Measurements from ENCODE around the gene CD4. TPM values are rescaled to one million over a fixed set of nuclear protein-coding genes. Genes with fewer than 3 reads are reported as not detected.

CD4 gene
- total RNA-seq, 1 experiment from 2014 or later = 0.42 TPM

DNA sequence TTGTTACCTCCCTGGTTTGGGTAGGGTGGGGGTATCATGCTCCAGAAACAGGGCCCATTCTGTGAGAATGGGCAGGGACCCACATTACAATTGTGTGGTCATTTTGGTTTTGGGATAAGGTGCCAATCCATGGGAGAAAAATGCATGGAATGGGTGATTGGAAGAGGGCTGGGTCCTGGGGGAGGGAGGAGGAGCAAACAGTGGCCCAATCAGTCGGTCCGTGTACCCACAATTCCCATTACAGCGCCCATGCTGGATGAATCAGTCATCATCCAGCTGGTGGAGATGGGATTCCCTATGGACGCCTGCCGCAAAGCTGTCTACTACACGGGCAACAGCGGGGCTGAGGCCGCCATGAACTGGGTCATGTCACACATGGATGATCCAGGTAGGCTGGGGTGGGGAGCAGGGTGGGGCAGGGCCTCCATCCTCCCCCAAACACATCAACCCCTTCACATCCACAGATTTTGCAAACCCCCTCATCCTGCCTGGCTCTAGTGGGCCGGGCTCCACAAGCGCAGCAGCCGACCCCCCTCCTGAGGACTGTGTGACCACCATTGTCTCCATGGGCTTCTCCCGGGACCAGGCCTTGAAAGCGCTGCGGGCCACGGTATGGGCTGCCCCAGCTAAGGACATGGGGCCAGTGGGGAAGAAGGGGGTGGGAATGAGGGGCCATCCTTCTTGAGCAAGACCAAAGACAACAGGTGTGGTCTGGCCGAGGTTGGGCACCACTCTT lies 74.4 kb downstream of the CD4 start:
- no peaks in the 10 kb centered on the region for H3K9me2 ChIP-seq (ENCODE audit: insufficient read depth)
- ATAC-seq (no peak), DNase-seq (ENCODE audit: low read depth, low spot score) (no peak)
- H3K4me2 ChIP-seq (ENCODE audit: low read length) = no peak overlapping the region
- H2AFZ ChIP-seq (ENCODE audit: low read depth, low read length, poor library complexity, severe bottlenecking) = no peak overlapping the region
- H3K79me2 ChIP-seq (ENCODE audit: insufficient read depth, low read length) = peaks cover 17% of the 10 kb centered on the region
- POLR2A ChIA-PET = interaction anchor here (1.2 to 10.9 kb wide), 3 partner anchors 11 to 330 kb away, joined by 4 to 186 read pairs (median 9); partner anchors contain the start of genes CDCA3, GAPDH and USP5
- BruUV-seq (replicated peaks) = no TSS peak
- H4K20me1 ChIP-seq (ENCODE audit: insufficient read depth) = peaks cover 1% of the 10 kb centered on the region; the same call in 1 of the 2 replicates
- CTCF ChIA-PET = no interaction called here
- TF ChIP-seq, protein P1, sequence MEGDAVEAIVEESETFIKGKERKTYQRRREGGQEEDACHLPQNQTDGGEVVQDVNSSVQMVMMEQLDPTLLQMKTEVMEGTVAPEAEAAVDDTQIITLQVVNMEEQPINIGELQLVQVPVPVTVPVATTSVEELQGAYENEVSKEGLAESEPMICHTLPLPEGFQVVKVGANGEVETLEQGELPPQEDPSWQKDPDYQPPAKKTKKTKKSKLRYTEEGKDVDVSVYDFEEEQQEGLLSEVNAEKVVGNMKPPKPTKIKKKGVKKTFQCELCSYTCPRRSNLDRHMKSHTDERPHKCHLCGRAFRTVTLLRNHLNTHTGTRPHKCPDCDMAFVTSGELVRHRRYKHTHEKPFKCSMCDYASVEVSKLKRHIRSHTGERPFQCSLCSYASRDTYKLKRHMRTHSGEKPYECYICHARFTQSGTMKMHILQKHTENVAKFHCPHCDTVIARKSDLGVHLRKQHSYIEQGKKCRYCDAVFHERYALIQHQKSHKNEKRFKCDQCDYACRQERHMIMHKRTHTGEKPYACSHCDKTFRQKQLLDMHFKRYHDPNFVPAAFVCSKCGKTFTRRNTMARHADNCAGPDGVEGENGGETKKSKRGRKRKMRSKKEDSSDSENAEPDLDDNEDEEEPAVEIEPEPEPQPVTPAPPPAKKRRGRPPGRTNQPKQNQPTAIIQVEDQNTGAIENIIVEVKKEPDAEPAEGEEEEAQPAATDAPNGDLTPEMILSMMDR (IDR thresholded peaks at IDR 0.05 in 2 of 3, conservative IDR thresholded peaks at IDR 0.05 in 1 of 3; ENCODE audit: borderline replicate concordance in 1 of 3, insufficient read depth in 1 of 3, low read depth in 2 of 3, low read length in 2 of 3) = no peak
- TF ChIP-seq EGR1 (IDR thresholded peaks at IDR 0.05; ENCODE audit: low read depth) = no peak
- TF ChIP-seq SP1 (IDR thresholded peaks at IDR 0.05; ENCODE audit: low read depth) = no peak
- TF ChIP-seq FOSL1 (IDR thresholded peaks at IDR 0.05; ENCODE audit: low read depth) = no peak
- no peak for TF ChIP-seq ZFX (IDR thresholded peaks at IDR 0.05)
- no peak for TF ChIP-seq SRF (IDR thresholded peaks at IDR 0.05; ENCODE audit: low read depth)
- no peak for TF ChIP-seq ZBTB33 (IDR thresholded peaks at IDR 0.05; ENCODE audit: extremely low read depth, insufficient replicate concordance, low read length)
- TF ChIP-seq EZH2 (IDR thresholded peaks at IDR 0.05) = no peak
- TF ChIP-seq ATF3 (IDR thresholded peaks at IDR 0.05) = no peak
- no peak for TF ChIP-seq CBX3 (IDR thresholded peaks at IDR 0.05; ENCODE audit: low read depth)
- TF ChIP-seq TCF7L2 (IDR thresholded peaks at IDR 0.05; ENCODE audit: borderline replicate concordance, extremely low read depth, insufficient read depth, insufficient read length) = no peak
- TF ChIP-seq ZNF274 (IDR thresholded peaks at IDR 0.05; ENCODE audit: low read depth, low read length) = no peak
- TF ChIP-seq, protein P2, sequence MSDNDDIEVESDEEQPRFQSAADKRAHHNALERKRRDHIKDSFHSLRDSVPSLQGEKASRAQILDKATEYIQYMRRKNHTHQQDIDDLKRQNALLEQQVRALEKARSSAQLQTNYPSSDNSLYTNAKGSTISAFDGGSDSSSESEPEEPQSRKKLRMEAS (IDR thresholded peaks at IDR 0.05) = no peak
- TF ChIP-seq, protein P3, sequence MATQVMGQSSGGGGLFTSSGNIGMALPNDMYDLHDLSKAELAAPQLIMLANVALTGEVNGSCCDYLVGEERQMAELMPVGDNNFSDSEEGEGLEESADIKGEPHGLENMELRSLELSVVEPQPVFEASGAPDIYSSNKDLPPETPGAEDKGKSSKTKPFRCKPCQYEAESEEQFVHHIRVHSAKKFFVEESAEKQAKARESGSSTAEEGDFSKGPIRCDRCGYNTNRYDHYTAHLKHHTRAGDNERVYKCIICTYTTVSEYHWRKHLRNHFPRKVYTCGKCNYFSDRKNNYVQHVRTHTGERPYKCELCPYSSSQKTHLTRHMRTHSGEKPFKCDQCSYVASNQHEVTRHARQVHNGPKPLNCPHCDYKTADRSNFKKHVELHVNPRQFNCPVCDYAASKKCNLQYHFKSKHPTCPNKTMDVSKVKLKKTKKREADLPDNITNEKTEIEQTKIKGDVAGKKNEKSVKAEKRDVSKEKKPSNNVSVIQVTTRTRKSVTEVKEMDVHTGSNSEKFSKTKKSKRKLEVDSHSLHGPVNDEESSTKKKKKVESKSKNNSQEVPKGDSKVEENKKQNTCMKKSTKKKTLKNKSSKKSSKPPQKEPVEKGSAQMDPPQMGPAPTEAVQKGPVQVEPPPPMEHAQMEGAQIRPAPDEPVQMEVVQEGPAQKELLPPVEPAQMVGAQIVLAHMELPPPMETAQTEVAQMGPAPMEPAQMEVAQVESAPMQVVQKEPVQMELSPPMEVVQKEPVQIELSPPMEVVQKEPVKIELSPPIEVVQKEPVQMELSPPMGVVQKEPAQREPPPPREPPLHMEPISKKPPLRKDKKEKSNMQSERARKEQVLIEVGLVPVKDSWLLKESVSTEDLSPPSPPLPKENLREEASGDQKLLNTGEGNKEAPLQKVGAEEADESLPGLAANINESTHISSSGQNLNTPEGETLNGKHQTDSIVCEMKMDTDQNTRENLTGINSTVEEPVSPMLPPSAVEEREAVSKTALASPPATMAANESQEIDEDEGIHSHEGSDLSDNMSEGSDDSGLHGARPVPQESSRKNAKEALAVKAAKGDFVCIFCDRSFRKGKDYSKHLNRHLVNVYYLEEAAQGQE (IDR thresholded peaks at IDR 0.05; ENCODE audit: low read depth) = no peak
- no peak for TF ChIP-seq POLR2AphosphoS5 (IDR thresholded peaks at IDR 0.05; ENCODE audit: low read depth, low read length)
- TF ChIP-seq SIN3A (IDR thresholded peaks at IDR 0.05; ENCODE audit: low read depth) = no peak
- TF ChIP-seq ELF1 (IDR thresholded peaks at IDR 0.05; ENCODE audit: borderline replicate concordance, low read depth) = no peak
- TF ChIP-seq JUND (IDR thresholded peaks at IDR 0.05) = no peak
- TF ChIP-seq POLR2A (IDR thresholded peaks at IDR 0.05; ENCODE audit: borderline replicate concordance, extremely low read depth, insufficient read depth, insufficient read length) = no peak
- TF ChIP-seq EZH2phosphoT487 (IDR thresholded peaks at IDR 0.05; ENCODE audit: borderline replicate concordance) = no peak
- no peaks in the 10 kb centered on the region for H3K9me3 ChIP-seq (ENCODE audit: control insufficient read depth in 1 of 2, insufficient read depth in 1 of 2, low read depth in 1 of 2, low read length in 2 of 2)
- no peak overlapping the region for H3K4me3 ChIP-seq (replicated peaks in 1 of 2; ENCODE audit: low read depth in 1 of 2, low read length in 2 of 2)
- H3K27ac ChIP-seq (ENCODE audit: low read depth, low read length) = no peak overlapping the region
- H3K9ac ChIP-seq (ENCODE audit: low read length) = no peak overlapping the region
- H3K4me1 ChIP-seq (ENCODE audit: control insufficient read depth in 1 of 2, insufficient read depth in 2 of 2, low read length in 2 of 2) = peaks cover 13 to 22% of the 10 kb centered on the region in 2 experiments
- H3K36me3 ChIP-seq (ENCODE audit: control insufficient read depth in 1 of 2, insufficient read depth in 2 of 2, low read length in 2 of 2) = peaks cover 41 to 49% of the 10 kb centered on the region in 2 experiments
- H3K27me3 ChIP-seq (ENCODE audit: insufficient read depth, low read length) = no peaks in the 10 kb centered on the region
- RAD21 ChIA-PET (ENCODE audit: low non-redundant PET in 1 of 2, low total read pairs in 2 of 2, uncharacterized antibody in 2 of 2, unreplicated experiment in 2 of 2) = no interaction called here
- intact Hi-C loops (cut with micrococcal nuclease) = no loop called here
